ENCODE results near the gene GOLGA1. TPM values are rescaled to one million over a fixed set of nuclear protein-coding genes. Genes with fewer than 3 reads are reported as not detected.

GOLGA1 gene
- total RNA-seq, 2 experiments from 2014 or later = 19.0 to 19.2 TPM

- ChIA-PET POLR2A (no interaction called here), CTCF (ENCODE audit: unreplicated experiment) (no interaction called here)
- no TSS peak for BruUV-seq (replicated peaks)
- intact Hi-C loops (cut with micrococcal nuclease; ENCODE audit: unreplicated experiment) = no loop called here
- Histone ChIP-seq H2AFZ (ENCODE audit: low read length) (no peak overlapping the region), H3K36me3 (ENCODE audit: insufficient read depth, low read length) (peaks cover 55% of the 10 kb centered on the region), H3K9me3 (ENCODE audit: low read length) (no peaks in the 10 kb centered on the region), H3K4me3 (ENCODE audit: low read depth, low read length, poor library complexity, severe bottlenecking) (no peak overlapping the region), H3K79me2 (ENCODE audit: insufficient read depth, low read depth, low read length) (no peaks in the 10 kb centered on the region), H3K27ac (ENCODE audit: low read depth, low read length, poor library complexity, severe bottlenecking) (no peak overlapping the region), H3K4me2 (ENCODE audit: low read length) (no peak overlapping the region), H3K4me1 (ENCODE audit: insufficient read depth, low read length, poor library complexity, severe bottlenecking) (no peaks in the 10 kb centered on the region), H4K20me1 (ENCODE audit: insufficient read depth, low read length) (no peaks in the 10 kb centered on the region), H3K9me2 (ENCODE audit: insufficient read depth, low read length) (no peaks in the 10 kb centered on the region)
- no peak for DNase-seq (ENCODE audit: low spot score)
- no peak for TF ChIP-seq EZH2phosphoT487 (IDR thresholded peaks at IDR 0.05; ENCODE audit: borderline replicate concordance, low read depth, low read length)
Observed at GRCh38 chr9:124914753-124915405, 26.0 kb downstream of the GOLGA1 start.

GRCh38 chr9:124913378-124913777, 27.5 kb downstream of the GOLGA1 start:
- Histone ChIP-seq H2AFZ (ENCODE audit: low read length) (no peak overlapping the region), H3K36me3 (ENCODE audit: insufficient read depth, low read length) (peaks cover 50% of the 10 kb centered on the region), H3K79me2 (ENCODE audit: insufficient read depth, low read depth, low read length) (no peaks in the 10 kb centered on the region), H3K9me3 (ENCODE audit: low read length) (no peaks in the 10 kb centered on the region), H3K9me2 (ENCODE audit: insufficient read depth, low read length) (no peaks in the 10 kb centered on the region), H3K4me3 (ENCODE audit: low read depth, low read length, poor library complexity, severe bottlenecking) (no peak overlapping the region), H3K4me2 (ENCODE audit: low read length) (no peak overlapping the region), H4K20me1 (ENCODE audit: insufficient read depth, low read length) (no peaks in the 10 kb centered on the region), H3K4me1 (ENCODE audit: insufficient read depth, low read length, poor library complexity, severe bottlenecking) (no peaks in the 10 kb centered on the region), H3K27ac (ENCODE audit: low read depth, low read length, poor library complexity, severe bottlenecking) (no peak overlapping the region)
- CTCF ChIA-PET (ENCODE audit: unreplicated experiment) = no interaction called here
- no TSS peak for BruUV-seq (replicated peaks)
- DNase-seq (ENCODE audit: low spot score) = no peak
- POLR2A ChIA-PET = no interaction called here
- intact Hi-C loops (cut with micrococcal nuclease; ENCODE audit: unreplicated experiment) = no loop called here
- TF ChIP-seq EZH2phosphoT487 (IDR thresholded peaks at IDR 0.05; ENCODE audit: borderline replicate concordance, low read depth, low read length) (no peak), CTCF (conservative IDR thresholded peaks at IDR 0.05; ENCODE audit: low read length) (no peak)

GRCh38 chr9:124911766-124912165, 29.1 kb downstream of the GOLGA1 start:
- Histone ChIP-seq H3K27ac (ENCODE audit: low read depth, low read length, poor library complexity, severe bottlenecking) (no peak overlapping the region), H3K4me2 (ENCODE audit: low read length) (no peak overlapping the region), H3K36me3 (ENCODE audit: insufficient read depth, low read length) (peaks cover 53% of the 10 kb centered on the region), H3K4me1 (ENCODE audit: insufficient read depth, low read length, poor library complexity, severe bottlenecking) (no peaks in the 10 kb centered on the region), H3K4me3 (ENCODE audit: low read depth, low read length, poor library complexity, severe bottlenecking) (no peak overlapping the region), H2AFZ (ENCODE audit: low read length) (no peak overlapping the region), H3K9me3 (ENCODE audit: low read length) (no peaks in the 10 kb centered on the region), H3K79me2 (ENCODE audit: insufficient read depth, low read depth, low read length) (no peaks in the 10 kb centered on the region), H4K20me1 (ENCODE audit: insufficient read depth, low read length) (no peaks in the 10 kb centered on the region), H3K9me2 (ENCODE audit: insufficient read depth, low read length) (no peaks in the 10 kb centered on the region)
- ChIA-PET CTCF (ENCODE audit: unreplicated experiment) (no interaction called here), POLR2A (interaction anchor here (0.6 to 1.5 kb wide), 2 partner anchors 33 to 113 kb away, joined by 3 read pairs; no protein-coding TSS in a partner anchor)
- no TSS peak for BruUV-seq (replicated peaks)
- no peak for DNase-seq (ENCODE audit: low spot score)
- intact Hi-C loops (cut with micrococcal nuclease; ENCODE audit: unreplicated experiment) = no loop called here
- TF ChIP-seq CTCF (conservative IDR thresholded peaks at IDR 0.05; ENCODE audit: low read length) (no peak), EZH2phosphoT487 (IDR thresholded peaks at IDR 0.05; ENCODE audit: borderline replicate concordance, low read depth, low read length) (no peak)
